GM12891 (cell line): Measurements from ENCODE around the gene SLC19A1.

Source experiments
- DNase-seq: peaks from one replicate; pipeline ENCODE4 v3.0.0; 2011; ENCODE audit warnings: low spot score; ENCODE audit not compliant: insufficient read length
- FAIRE-seq: peaks from 2 replicates; lab custom pipeline; 2011; peaks lifted over from hg19 to GRCh38; lab: Jason Lieb, UNC
- PAX5 ChIP-seq: IDR thresholded peaks from 2 replicates; pipeline ENCODE4 v1.6.1; 2011; ENCODE audit warnings: low read length, moderate library complexity, mild to moderate bottlenecking; ENCODE audit not compliant: insufficient read depth, severe bottlenecking
- POLR2A ChIP-seq: IDR thresholded peaks from 2 replicates; pipeline ENCODE4 v1.6.1; 2011; ENCODE audit warnings: low read depth, low read length, control low read depth
- POLR2AphosphoS5 ChIP-seq: IDR thresholded peaks from 2 replicates; pipeline ENCODE4 v1.6.1; 2011; ENCODE audit warnings: low read depth, low read length, control low read depth
- POU2F2 ChIP-seq: IDR thresholded peaks from 2 replicates; pipeline ENCODE4 v1.6.1; 2011; ENCODE audit warnings: low read depth, mild to moderate bottlenecking, control low read depth, low read length, moderate library complexity
- SPI1 ChIP-seq: IDR thresholded peaks from 2 replicates; pipeline ENCODE4 v1.6.1; 2011; ENCODE audit warnings: low read depth, low read length, control low read depth
- TAF1 ChIP-seq: IDR thresholded peaks from 2 replicates; pipeline ENCODE4 v1.6.1; 2011; ENCODE audit warnings: low read depth, low read length, control low read depth

Gene SLC19A1

GRCh38 chr21:45575993-45576837 lies 34.0 kb upstream of the SLC19A1 start:
- FAIRE-seq (no peak), DNase-seq (no peak)

GRCh38 chr21:45575304-45575992 lies 33.2 kb upstream of the SLC19A1 start:
- DNase-seq, result no peak
- no peak for TF ChIP-seq PAX5
- TF ChIP-seq POLR2A, result no peak
- no peak for TF ChIP-seq POLR2AphosphoS5
- no peak for TF ChIP-seq TAF1
- no peak for TF ChIP-seq SPI1
- no peak for TF ChIP-seq POU2F2
- no peak for FAIRE-seq

More at GRCh38 chr21:45575993-45576837, 34.0 kb upstream of the SLC19A1 start:
- no peak for TF ChIP-seq PAX5
- no peak for TF ChIP-seq SPI1
- TF ChIP-seq POLR2A, result no peak
- TF ChIP-seq POU2F2, result no peak
- no peak for TF ChIP-seq POLR2AphosphoS5
- TF ChIP-seq TAF1, result no peak

- TF ChIP-seq POU2F2 (no peak), POLR2A (no peak), PAX5 (no peak), SPI1 (no peak), POLR2AphosphoS5 (no peak), TAF1 (no peak)
- FAIRE-seq (no peak), DNase-seq (no peak)
Measured at GRCh38 chr21:45574691-45575090, 32.5 kb upstream of the SLC19A1 start.

- FAIRE-seq (no peak), DNase-seq (no peak)
- no peak for TF ChIP-seq TAF1
- TF ChIP-seq POLR2A, result no peak
- no peak for TF ChIP-seq POLR2AphosphoS5
- TF ChIP-seq PAX5, result no peak
- no peak for TF ChIP-seq POU2F2
- no peak for TF ChIP-seq SPI1
Measured at GRCh38 chr21:45574081-45574501, 31.9 kb upstream of the SLC19A1 start.

- DNase-seq, result no peak
- TF ChIP-seq PAX5 (no peak), SPI1 (no peak), TAF1 (no peak), POLR2AphosphoS5 (no peak), POLR2A (no peak), POU2F2 (no peak)
- FAIRE-seq, result no peak
Measured at GRCh38 chr21:45573452-45574035, 31.3 kb upstream of the SLC19A1 start.

- TF ChIP-seq TAF1, result no peak
- TF ChIP-seq POLR2AphosphoS5, result no peak
- TF ChIP-seq POLR2A, result no peak
- no peak for TF ChIP-seq SPI1
- no peak for TF ChIP-seq POU2F2
- no peak for TF ChIP-seq PAX5
- DNase-seq, result no peak
- FAIRE-seq, result no peak
Measured at GRCh38 chr21:45572783-45573451, 30.7 kb upstream of the SLC19A1 start.

- FAIRE-seq, result no peak
- DNase-seq, result no peak
- TF ChIP-seq POU2F2, result no peak
- no peak for TF ChIP-seq PAX5
- TF ChIP-seq TAF1, result no peak
Measured at GRCh38 chr21:45572231-45572630, 30.0 kb upstream of the SLC19A1 start.

GRCh38 chr21:45571641-45572040 lies 29.4 kb upstream of the SLC19A1 start:
- FAIRE-seq (no peak), DNase-seq (no peak)
- no peak for TF ChIP-seq POLR2AphosphoS5
- no peak for TF ChIP-seq POLR2A
- no peak for TF ChIP-seq POU2F2
- TF ChIP-seq SPI1, result no peak
- no peak for TF ChIP-seq PAX5
- TF ChIP-seq TAF1, result no peak

GRCh38 chr21:45570826-45571601 lies 28.8 kb upstream of the SLC19A1 start:
- FAIRE-seq (no peak), DNase-seq (no peak)
- no peak for TF ChIP-seq SPI1
- TF ChIP-seq PAX5, result no peak
- no peak for TF ChIP-seq POU2F2
- TF ChIP-seq POLR2A, result no peak
- no peak for TF ChIP-seq POLR2AphosphoS5
- TF ChIP-seq TAF1, result no peak
